ENCODE measurements around the gene STPG2. TPM values are rescaled to one million over a fixed set of nuclear protein-coding genes. Genes with fewer than 3 reads are reported as not detected.

STPG2 gene
- total and polyA plus RNA-seq, 10 donors, result 0.03 to 2.0 (median 0.67) TPM; not detected in 1

DNA sequence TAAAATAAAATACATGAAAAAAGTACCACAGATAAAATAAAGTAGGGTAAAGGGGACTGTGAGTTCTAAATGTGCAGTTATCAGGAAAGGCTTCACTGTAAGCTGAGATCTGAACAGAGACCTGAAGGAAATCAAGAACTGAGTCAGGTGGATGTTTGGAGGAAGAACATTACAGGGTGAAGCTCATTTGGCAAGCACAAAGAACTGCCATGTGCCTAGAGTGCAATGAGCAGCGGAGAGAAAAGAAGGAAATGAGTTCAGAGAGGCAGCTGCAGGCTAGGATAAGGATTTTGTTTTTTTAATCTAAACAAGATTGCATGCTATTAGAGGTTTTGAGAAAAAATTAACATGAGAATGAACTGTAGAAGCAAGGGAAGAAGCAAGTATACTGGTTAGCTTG is 373.1 kb downstream of the STPG2 start:
- H3K9me3 ChIP-seq, result no peaks in the 10 kb centered on the region
- H3K27me3 ChIP-seq (replicated peaks in 1 of 7), result no peaks in the 10 kb centered on the region
- DNase-seq, result no peak
- H3K4me1 ChIP-seq, result no peaks in the 10 kb centered on the region
- H3K36me3 ChIP-seq, result no peaks in the 10 kb centered on the region
- 15 to 67% (median 31%) methylated on average over 1 of the region's 1 CpG for WGBS, 5 donors
- TF ChIP-seq POLR2A (IDR thresholded peaks at IDR 0.05) (no peak), POLR2AphosphoS5 (IDR thresholded peaks at IDR 0.05) (no peak), CTCF (IDR thresholded peaks at IDR 0.05 in 8 of 11, conservative IDR thresholded peaks at IDR 0.05 in 3 of 11) (no peak)
- no peak overlapping the region for H3K27ac ChIP-seq
- no peak overlapping the region for H3K4me3 ChIP-seq
- intact Hi-C loops (cut with DNase I; ENCODE audit: low total_unique reads), result no loop called here

DNA sequence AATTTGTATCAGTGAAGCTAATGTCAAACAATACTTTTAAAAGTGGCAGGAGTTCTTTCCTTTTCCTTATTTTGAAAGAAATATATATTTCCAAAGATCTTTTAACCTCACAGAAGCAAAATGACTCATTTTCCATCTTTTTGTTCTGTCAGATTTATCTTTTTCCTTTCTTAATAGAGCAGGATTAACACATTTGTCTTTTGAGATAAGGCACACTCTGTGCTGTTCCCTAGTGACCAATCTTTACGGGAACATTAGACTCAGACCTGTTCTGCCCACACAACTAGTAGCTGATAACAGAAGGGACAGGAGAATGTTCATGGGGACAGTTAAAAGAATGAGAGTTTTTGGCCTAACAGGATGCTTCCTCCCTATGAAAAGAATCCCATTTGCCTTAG is 381.2 kb downstream of the STPG2 start:
- WGBS, 5 donors, result 58 to 76% (median 67%) methylated on average over 1 of the region's 1 CpG
- no peak for TF ChIP-seq CTCF (IDR thresholded peaks at IDR 0.05 in 8 of 11, conservative IDR thresholded peaks at IDR 0.05 in 3 of 11)
- TF ChIP-seq POLR2AphosphoS5 (IDR thresholded peaks at IDR 0.05), result no peak
- TF ChIP-seq POLR2A (IDR thresholded peaks at IDR 0.05), result no peak
- H3K27me3 ChIP-seq (replicated peaks in 1 of 7), result no peaks in the 10 kb centered on the region
- H3K4me1 ChIP-seq, result no peaks in the 10 kb centered on the region
- no peak overlapping the region for H3K27ac ChIP-seq
- no peaks in the 10 kb centered on the region for H3K9me3 ChIP-seq
- DNase-seq, result no peak
- intact Hi-C loops (cut with DNase I; ENCODE audit: low total_unique reads), result no loop called here
- H3K4me3 ChIP-seq, result no peak overlapping the region
- H3K36me3 ChIP-seq, result no peaks in the 10 kb centered on the region

DNA sequence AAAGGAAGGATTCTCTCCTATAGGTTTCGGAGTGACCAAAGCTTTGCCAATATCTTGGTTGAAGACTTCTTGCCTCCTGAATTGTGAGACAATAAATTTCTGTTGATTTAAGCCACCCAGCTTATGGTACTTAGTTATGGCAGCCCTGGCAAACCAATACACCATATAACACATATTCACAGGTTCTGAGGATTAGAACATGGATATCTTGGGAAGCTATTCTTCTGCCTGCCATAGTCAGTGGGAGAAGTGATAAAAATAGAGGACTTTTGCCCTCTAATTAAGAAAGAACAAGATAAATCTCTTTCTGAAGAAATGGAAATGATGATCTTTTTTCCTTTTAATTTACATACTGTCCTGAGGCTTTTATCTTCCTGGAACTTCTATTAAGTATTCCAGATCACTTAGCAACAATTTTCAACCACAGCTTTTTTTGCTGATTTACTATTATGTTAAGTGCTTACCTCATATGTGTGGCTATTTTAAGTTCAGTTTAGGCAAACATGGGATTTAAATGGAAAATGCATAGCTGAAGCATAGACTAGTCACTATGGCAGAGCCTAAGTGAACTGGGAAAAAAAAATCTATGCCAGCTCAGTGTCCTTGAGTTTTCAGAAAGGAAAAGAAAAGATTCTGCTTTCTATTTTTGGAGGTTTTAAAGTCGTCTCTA is 381.7 kb downstream of the STPG2 start:
- DNase-seq, result no peak
- intact Hi-C loops (cut with DNase I; ENCODE audit: low total_unique reads), result no loop called here
- TF ChIP-seq CTCF (IDR thresholded peaks at IDR 0.05 in 8 of 11, conservative IDR thresholded peaks at IDR 0.05 in 3 of 11), result no peak
- no peak for TF ChIP-seq POLR2AphosphoS5 (IDR thresholded peaks at IDR 0.05)
- TF ChIP-seq POLR2A (IDR thresholded peaks at IDR 0.05), result no peak
- Histone ChIP-seq H3K4me3 (no peak overlapping the region), H3K27ac (no peak overlapping the region), H3K27me3 (replicated peaks in 1 of 7) (no peaks in the 10 kb centered on the region), H3K4me1 (no peaks in the 10 kb centered on the region), H3K36me3 (no peaks in the 10 kb centered on the region), H3K9me3 (no peaks in the 10 kb centered on the region)
- WGBS, 5 donors, result 57 to 75% (median 71%) methylated on average over 2 of the region's 2 CpGs

GRCh38 chr4:97759785-97760184 is 383.5 kb downstream of the STPG2 start:
- no peaks in the 10 kb centered on the region for H3K27me3 ChIP-seq (replicated peaks in 1 of 7)
- DNase-seq, result no peak
- no peak overlapping the region for H3K27ac ChIP-seq
- no peak overlapping the region for H3K4me3 ChIP-seq
- TF ChIP-seq CTCF (IDR thresholded peaks at IDR 0.05 in 8 of 11, conservative IDR thresholded peaks at IDR 0.05 in 3 of 11), result no peak
- TF ChIP-seq POLR2AphosphoS5 (IDR thresholded peaks at IDR 0.05), result no peak
- no peak for TF ChIP-seq POLR2A (IDR thresholded peaks at IDR 0.05)
- no peaks in the 10 kb centered on the region for H3K36me3 ChIP-seq
- no peaks in the 10 kb centered on the region for H3K4me1 ChIP-seq
- H3K9me3 ChIP-seq, result no peaks in the 10 kb centered on the region
- 81 to 86% (median 82%) methylated on average over 2 of the region's 2 CpGs for WGBS, 5 donors
- intact Hi-C loops (cut with DNase I; ENCODE audit: low total_unique reads), result no loop called here

Measured in spleen (tissue), 11 donors.